Measurements from ENCODE around the gene ACP3. TPM values are rescaled to one million over a fixed set of nuclear protein-coding genes. Genes with fewer than 3 reads are reported as not detected.

ACP3 gene
- total and polyA plus RNA-seq, 9 of the 15 experiments (the other 6 are each of a cell fraction or from before 2014, with no cell fraction given) = 0.08 to 1.1 (median 0.21) TPM

DNA sequence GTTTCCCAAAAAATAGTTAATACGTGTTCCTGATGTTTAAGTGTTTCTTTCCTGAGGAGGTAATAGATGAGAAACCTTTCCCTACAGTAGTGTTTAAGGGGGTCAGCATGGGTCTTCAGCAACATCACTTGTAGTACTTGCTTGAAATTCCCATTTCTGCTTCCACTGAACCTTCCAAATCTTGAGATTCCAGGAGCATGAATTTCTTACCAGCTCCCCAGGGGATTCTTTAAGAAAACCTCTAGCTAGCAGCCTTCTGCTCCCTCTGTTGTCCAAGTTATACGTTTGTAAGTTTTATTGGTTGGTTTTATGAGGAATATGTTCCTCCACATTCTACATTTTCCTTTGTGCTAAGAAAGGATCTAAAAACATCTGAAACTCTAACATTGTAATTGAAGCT is 38.2 kb upstream of the ACP3 start:
- BruUV-seq (replicated peaks) = no TSS peak
- no peaks in the 10 kb centered on the region for H3K4me1 ChIP-seq (replicated peaks in 1 of 2; ENCODE audit: control insufficient read depth in 2 of 2, insufficient read depth in 2 of 2, low read length in 2 of 2)
- no peak overlapping the region for H3K9ac ChIP-seq (ENCODE audit: insufficient read depth in 1 of 2, low read depth in 2 of 2, low read length in 2 of 2)
- H2AFZ ChIP-seq (ENCODE audit: low read depth, low read length) = no peak overlapping the region
- POLR2A ChIA-PET = no interaction called here
- no peaks in the 10 kb centered on the region for H4K20me1 ChIP-seq (replicated peaks; ENCODE audit: control insufficient read depth, insufficient read depth, low read length)
- no peak for DNase-seq (ENCODE audit: extremely low read depth in 1 of 4, low spot score in 3 of 4)
- H3K4me3 ChIP-seq = no peak overlapping the region
- no peaks in the 10 kb centered on the region for H3K36me3 ChIP-seq (ENCODE audit: control insufficient read depth, insufficient read depth, low read length)
- no peak overlapping the region for H3K4me2 ChIP-seq (ENCODE audit: insufficient read depth, low read length)
- ATAC-seq = no peak
- CTCF ChIA-PET (ENCODE audit: low intra/inter-chr PET ratio) = no interaction called here
- intact Hi-C loops (cut with micrococcal nuclease) = no loop called here
- no peak for FAIRE-seq
- H3K9me1 ChIP-seq (ENCODE audit: control insufficient read depth, insufficient read depth, low read length) = no peaks in the 10 kb centered on the region
- in situ Hi-C loops (cut with MboI) = no loop called here
- H3K27ac ChIP-seq (ENCODE audit: extremely low read depth, low read depth, low read length) = no peak overlapping the region
- no peaks in the 10 kb centered on the region; a peak in 1 of 5 replicates for H3K27me3 ChIP-seq (ENCODE audit: control insufficient read depth in 2 of 2, insufficient read depth in 2 of 2, low read length in 2 of 2)
- no peaks in the 10 kb centered on the region for H3K79me2 ChIP-seq (ENCODE audit: control insufficient read depth, insufficient read depth, low read length)
- 0% methylated on average over 2 of the region's 2 CpGs for WGBS (ENCODE audit: insufficient coverage, low coverage, missing lambda C conversion rate)
- no peaks in the 10 kb centered on the region for H3K9me3 ChIP-seq (replicated peaks; ENCODE audit: control insufficient read depth, insufficient read depth, low read depth, low read length)
- TF ChIP-seq, protein P1, sequence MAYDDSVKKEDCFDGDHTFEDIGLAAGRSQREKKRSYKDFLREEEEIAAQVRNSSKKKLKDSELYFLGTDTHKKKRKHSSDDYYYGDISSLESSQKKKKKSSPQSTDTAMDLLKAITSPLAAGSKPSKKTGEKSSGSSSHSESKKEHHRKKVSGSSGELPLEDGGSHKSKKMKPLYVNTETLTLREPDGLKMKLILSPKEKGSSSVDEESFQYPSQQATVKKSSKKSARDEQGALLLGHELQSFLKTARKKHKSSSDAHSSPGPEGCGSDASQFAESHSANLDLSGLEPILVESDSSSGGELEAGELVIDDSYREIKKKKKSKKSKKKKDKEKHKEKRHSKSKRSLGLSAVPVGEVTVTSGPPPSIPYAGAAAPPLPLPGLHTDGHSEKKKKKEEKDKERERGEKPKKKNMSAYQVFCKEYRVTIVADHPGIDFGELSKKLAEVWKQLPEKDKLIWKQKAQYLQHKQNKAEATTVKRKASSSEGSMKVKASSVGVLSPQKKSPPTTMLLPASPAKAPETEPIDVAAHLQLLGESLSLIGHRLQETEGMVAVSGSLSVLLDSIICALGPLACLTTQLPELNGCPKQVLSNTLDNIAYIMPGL (CRISPR knock-in tag; IDR thresholded peaks at IDR 0.05) = no peak
- no peak for TF ChIP-seq ZNF232 (CRISPR knock-in tag; IDR thresholded peaks at IDR 0.05)
- TF ChIP-seq NFE2 (IDR thresholded peaks at IDR 0.05; ENCODE audit: low read depth) = no peak
- TF ChIP-seq NUFIP1 (IDR thresholded peaks at IDR 0.05; ENCODE audit: partially characterized antibody) = no peak
- TF ChIP-seq POU5F1 (IDR thresholded peaks at IDR 0.05; ENCODE audit: borderline replicate concordance, low read depth, low read length, partially characterized antibody) = no peak
- TF ChIP-seq NCOA1 (IDR thresholded peaks at IDR 0.05; ENCODE audit: low read depth) = no peak
- no peak for TF ChIP-seq ZNF143 (CRISPR knock-in tag; IDR thresholded peaks at IDR 0.05)
- no peak for TF ChIP-seq GABPB1 (CRISPR knock-in tag; IDR thresholded peaks at IDR 0.05)
- TF ChIP-seq KAT2B (IDR thresholded peaks at IDR 0.05; ENCODE audit: low read depth, low read length) = no peak
- TF ChIP-seq ZNF764 (CRISPR knock-in tag; IDR thresholded peaks at IDR 0.05; ENCODE audit: low read depth) = no peak

Data from K562 (cell line).